ENCODE measurements around the gene FAM131A.

FAM131A gene

GRCh38 chr3:184343200-184343876 is 5.9 kb downstream of the FAM131A start:
- DNase-seq = no peak

GRCh38 chr3:184344579-184345316 is 7.3 kb downstream of the FAM131A start:
- no peak for DNase-seq

GRCh38 chr3:184345317-184346144 is 8.1 kb downstream of the FAM131A start:
- DNase-seq = peak in 1 of 2 donors; percentile 18

DNA sequence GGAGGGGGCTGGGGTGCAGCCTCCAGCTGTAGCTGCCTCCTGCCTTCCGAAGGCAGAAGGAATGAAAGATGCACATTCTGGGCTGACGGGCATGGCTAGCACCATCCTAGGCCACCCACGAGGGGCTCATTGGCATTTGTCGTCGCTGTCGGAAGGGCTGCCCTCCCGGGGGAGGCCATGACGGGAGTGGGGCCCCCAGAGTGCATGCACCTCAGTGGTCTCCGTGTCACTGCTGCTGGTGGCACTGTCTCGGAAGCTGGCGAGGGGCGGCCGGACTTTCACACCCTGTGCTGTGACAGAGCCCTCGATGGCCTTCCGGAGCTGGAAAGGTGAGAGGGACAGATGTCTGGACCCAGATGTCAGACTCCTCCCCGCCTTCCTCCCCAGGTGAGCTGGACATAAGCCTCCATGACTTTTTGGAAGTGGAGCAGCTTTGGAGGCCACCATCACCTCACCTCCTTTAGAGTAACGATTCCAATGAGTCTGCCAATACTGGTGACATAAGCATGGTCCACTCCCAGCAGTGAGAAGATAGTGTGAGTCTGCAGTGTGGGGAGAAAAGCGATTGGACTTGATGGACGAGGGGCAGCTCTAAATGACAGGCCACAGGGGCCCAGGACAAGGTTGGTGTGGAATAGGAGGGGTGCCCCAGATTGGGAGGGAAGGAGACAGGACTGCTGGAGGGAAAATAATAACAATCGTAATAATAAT is 9.2 kb downstream of the FAM131A start:
- no peak for DNase-seq

GRCh38 chr3:184347321-184348056 is 10.1 kb downstream of the FAM131A start:
- peak in 1 of 2 donors; percentile 22 for DNase-seq

- DNase-seq = no peak
Observed at GRCh38 chr3:184348057-184348382, 10.6 kb downstream of the FAM131A start.

- DNase-seq = no peak
Observed at GRCh38 chr3:184349563-184350470, 12.4 kb downstream of the FAM131A start.

- DNase-seq = no peak
Observed at GRCh38 chr3:184350618-184351017, 13.2 kb downstream of the FAM131A start.

DNA sequence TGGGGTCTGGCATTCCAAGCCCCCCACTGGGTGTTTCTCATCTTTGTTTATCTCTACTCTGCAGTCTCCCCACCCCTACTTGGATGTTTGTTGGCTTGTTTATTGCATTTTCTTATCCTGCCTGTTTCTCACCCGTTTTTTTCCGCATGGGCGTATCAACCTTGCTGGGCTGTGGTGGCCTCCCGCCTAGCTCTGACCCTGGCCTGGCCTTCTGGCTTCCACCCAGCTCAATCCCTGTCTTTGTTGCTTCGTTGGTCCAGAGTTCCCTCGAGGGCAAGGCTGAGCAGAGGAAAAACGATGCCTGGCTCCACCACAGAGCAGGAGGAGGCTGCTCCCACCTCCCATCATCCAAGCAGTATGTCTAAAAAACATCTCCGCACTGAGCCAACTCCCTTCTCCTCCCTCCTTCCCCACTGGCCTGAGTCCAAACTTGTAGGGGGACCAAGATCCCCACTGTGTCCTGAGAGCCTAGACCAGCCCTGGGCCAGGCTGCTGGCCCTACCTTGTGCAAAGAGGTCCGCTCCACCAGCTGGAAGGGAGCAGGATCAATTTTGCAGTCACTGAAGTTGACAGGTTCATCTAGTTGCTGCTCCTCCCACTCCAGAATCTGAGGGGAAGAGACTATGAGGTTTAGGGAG is 14.2 kb downstream of the FAM131A start:
- no peak for DNase-seq

DNA sequence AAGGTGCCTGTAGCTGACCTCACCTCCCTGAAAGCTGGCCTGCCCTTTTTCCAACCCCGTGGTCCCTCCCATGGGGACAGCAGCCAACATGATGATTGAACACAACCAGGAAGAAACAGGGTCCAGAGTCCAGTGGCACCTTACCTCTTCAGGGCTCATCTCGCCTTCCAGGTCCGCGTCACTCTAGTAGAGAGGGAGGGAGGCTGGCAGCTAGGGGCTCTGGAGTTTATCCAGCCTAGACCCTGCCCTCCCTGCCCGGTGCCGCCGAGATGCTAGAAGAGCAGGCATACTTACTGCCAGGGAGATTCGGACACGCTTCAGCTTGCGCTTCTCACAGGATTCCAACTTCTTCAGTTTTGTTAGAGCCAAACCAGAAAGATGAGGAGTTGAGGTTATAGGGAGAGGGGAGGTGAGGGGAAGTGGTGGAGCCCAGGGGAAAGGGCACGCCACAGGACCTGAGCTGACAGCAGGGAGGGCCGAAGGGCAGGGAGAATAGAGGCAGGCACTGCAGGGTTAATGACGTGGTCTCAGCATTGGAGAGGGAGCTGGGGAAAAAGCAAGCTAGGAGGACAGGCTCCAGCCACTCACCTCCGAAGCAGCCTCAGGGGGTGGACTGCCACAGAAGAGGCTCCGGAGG is 14.9 kb downstream of the FAM131A start:
- DNase-seq = no peak

DNA sequence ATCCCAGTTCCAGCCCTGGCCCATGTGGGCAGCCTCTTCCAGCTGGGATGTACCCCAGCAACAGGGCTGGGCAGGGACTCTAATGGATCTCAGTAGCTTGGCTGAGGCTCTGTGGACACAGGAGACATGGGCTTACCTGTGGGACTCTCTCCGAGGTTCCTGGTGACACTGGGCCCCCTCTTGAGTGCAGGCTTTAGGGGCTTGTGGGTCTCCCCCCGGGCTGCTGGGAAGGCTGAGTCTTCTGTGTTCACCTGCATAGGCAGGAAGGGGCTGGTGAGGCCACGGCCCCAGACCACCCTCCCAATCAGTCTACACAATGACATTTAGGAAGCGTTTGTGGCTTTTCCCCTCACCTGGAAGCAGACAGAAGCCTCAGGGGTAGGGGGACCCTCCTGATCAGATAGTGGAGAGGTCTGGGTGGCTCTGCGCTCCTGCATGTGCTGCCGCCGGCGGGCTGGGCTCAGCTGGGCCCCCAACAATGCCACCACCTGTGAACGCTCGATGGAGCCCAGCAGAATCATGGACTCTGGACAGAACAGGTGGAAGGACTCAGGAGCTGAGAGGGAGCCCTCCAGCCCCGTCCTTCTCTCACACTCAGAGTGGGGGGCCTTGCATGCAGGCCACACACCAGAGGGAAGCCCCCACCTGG is 15.6 kb downstream of the FAM131A start:
- DNase-seq = no peak

DNA sequence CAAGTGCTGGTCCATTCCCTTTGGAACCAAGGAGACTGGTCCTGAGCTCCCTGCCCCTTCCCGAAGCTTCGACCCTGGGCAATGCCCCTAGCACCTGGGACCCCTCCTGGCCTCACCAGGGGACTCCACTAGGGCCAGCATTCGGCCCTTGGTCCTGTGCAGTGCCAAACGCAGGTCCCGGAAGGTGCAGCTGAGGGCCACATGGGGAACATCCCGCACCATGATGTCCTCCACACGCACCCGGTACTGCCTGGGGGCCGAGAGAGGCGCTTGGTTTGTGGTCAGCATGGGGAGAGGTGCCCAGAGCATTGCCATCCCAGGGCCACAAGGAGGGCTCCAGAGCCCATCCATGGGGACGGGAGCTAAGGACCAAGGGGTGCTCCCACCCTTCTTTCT is 16.1 kb downstream of the FAM131A start:
- no peak for DNase-seq

GRCh38 chr3:184354121-184354728 is 16.8 kb downstream of the FAM131A start:
- DNase-seq = no peak

- no peak for DNase-seq
Observed at GRCh38 chr3:184354754-184355153, 17.4 kb downstream of the FAM131A start.

DNA sequence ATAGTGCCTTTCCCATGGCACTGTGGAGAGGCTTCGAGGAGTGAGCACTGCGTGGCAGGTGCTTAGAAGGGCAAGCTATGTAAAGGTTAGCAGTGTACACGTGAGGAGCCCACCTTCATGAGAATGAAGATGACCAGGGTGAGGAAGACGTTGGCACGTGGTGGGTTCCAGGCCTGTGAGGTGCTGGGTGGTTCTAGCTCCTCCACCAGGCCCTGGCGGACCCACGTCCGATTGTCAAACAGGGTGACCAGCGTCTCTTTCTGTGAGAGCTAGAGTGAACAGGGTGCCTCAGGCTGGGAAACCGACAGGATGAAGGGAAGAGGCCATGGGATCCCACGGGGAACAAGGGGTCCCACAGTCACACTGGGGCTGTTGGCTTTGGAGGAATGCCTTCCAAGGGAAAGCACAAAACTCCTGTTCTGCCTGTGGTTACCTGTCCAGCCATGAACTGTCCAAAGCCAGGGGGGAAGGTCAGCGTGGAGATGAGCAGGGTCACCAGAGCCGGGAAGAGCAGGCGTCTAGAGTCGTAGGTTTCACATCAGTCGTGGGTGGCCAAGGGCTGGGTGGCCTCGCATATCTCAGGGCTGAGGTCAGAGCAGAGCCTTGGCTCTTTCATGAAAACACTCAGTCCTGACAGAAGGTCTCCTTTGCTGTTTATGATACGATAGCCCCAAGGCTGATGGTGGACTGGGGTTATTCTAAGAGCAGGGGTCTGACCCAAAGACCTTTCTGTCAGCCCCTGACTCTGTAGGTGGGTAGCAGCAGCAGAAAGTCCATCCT is 18.1 kb downstream of the FAM131A start:
- no peak for DNase-seq

DNA sequence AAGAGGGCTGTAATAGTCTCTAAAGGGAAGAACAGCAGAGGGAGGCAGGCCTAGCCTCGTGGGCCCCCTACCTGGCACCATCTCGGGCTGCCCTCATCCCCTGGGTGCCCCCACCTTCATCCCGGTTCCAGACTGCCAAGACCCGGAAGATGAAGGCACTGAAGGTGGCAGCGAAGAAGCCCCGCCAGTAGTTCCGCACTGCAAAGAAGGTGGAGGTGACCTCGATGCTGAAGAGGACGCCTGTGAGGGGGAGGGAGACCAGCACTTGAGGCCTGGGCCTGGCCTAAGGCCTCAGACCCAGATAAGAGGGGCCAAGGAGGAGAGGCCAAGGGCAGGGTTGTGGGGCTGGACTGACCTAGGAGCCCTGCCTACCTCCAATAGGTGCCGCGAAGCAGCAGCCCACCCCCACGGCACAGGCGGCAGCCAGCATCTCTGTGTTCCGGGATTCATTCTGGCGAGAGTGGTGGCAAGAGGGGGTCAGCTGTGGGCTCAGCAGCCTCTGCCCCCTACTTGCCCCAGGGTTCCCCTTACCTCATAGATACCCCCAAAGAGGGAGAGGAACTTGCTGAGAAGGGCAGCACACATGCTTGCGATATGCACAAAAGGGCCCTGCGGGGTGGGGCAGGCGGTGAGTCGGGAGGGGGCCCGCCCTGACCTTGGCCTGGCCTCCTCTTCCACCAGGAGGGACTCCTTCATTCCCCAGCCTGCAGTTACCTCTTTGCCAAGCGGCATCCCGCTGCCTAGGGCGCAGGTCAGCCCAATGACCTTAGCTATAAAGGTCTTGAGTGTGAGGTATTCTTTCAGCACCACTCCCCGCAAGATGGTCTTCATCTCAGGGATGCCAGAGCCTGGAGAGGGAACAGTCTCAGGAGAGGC is 20.1 kb downstream of the FAM131A start:
- DNase-seq = no peak

DNA sequence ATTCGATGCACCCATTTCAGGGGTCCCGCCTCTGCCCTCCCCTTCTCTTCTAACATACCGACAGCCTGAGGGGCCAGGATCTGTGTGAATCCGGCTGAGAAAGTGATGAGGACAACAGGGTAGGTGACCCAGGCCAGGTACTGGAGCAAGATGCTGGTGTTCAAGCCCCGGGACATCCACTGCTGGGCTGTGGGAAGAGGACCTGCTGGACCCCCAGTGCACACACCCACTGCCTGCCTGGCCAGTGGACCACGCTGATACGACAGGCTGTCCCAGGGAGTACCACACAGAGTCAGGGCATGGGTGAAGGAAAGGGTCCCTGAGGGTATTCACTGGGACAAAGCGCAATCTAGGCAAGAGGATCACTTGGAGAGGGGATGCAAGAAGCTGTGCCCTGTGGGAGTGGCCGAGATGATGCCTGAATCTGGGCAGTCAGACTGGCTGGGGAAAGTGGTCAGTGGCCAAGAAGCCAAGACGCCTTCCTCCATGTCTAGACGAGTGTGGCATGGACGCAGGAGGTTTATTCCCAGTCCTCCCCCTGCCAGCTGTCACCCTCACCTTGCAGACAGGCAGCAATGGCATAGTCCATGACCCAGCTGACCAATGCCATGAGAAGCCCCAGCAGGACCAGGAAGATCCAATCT is 20.8 kb downstream of the FAM131A start:
- DNase-seq = no peak

Data from bone marrow (tissue), 2 donors.